DOHH2 (cell line): Measurements from ENCODE around the gene SUN2.

ENCODE experiments used
- CTCF ChIP-seq: fragments of 200-600 bp; sonication (generic); IDR thresholded peaks from one replicate; pipeline ENCODE4 v1.5.1; 2014; ENCODE audit warnings: antibody characterized with exemption, mild to moderate bottlenecking, low read depth, low read length; ENCODE audit not compliant: poor library complexity, severe bottlenecking
- EZH2phosphoT487 ChIP-seq: fragments of 200-600 bp; sonication (generic); IDR thresholded peaks from 2 replicates; pipeline ENCODE4 v1.6.1; 2017; ENCODE audit warnings: borderline replicate concordance, mild to moderate bottlenecking, antibody characterized with exemption, low read length, moderate library complexity, mixed read lengths

- TF ChIP-seq CTCF = no peak
- TF ChIP-seq EZH2phosphoT487 = no peak
Measured at GRCh38 chr22:38775656-38776055, 19.9 kb upstream of the SUN2 start.
